Measurements from ENCODE around the gene OR51V1. TPM values are rescaled to one million over a fixed set of nuclear protein-coding genes. Genes with fewer than 3 reads are reported as not detected.
"Not testable (repeated sequence)": the region's sequence is repeated elsewhere in the genome, so short reads cannot be mapped to it uniquely, and the experiment has no call there.

The OR51V1 gene
- total RNA-seq, 6 experiments from 2014 or later = not detected

DNA sequence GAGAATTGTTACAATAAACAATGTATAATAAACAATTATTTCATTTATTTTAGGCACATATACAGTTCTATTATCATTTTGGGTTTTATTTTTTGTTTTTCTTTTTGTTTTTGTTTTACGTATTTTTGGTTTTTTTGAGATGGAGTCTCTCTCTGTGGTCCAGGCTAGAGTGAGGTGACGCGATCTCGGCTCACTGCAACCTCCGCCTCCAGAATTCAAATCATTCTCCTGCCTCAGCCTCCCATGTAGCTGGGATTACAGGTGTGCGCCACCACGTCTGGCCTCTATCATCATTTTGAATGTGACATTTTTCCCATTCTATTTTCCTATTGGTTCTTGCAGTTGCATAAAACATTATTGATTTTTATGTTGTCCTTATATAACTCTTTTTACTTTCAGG is 25.5 kb downstream of the OR51V1 start:
- intact Hi-C loops (cut with DNase I) = no loop called here
- no peak for DNase-seq
- H3K27ac ChIP-seq = no peak overlapping the region

DNA sequence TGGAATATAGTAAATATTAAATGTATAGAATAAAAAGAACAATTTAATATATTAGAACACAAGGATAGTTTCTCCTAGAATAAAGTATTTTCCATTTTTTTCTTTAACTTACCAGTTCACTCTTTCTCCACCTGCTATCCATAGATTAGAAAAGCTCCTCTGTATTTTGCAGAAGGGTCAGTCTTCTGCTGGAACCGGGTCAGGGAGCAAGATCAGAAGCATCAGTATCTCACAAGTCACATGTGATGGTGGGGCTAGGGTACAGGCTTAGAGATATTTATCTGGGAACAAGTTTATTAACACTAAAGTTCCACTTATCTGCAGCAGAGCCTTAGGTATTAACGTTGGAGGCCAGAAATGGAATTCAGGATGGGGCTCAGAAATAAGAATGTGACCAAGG is 28.6 kb downstream of the OR51V1 start:
- Histone ChIP-seq H3K9me3 (peaks cover 0 to 2% (median 0%) of the 10 kb centered on the region in 4 donors), H3K4me1 (no peaks in the 10 kb centered on the region), H3K27me3 (no peaks in the 10 kb centered on the region), H3K4me3 (no peak overlapping the region), H3K27ac (no peak overlapping the region), H3K36me3 (no peaks in the 10 kb centered on the region)
- no peak for ATAC-seq
- DNase-seq = no peak
- intact Hi-C loops (cut with DNase I) = no loop called here
- WGBS (ENCODE audit: insufficient coverage, low coverage, low lambda C conversion rate, missing lambda C conversion rate) = 37% methylated on average over 2 of the region's 2 CpGs
- TF ChIP-seq, protein P1, sequence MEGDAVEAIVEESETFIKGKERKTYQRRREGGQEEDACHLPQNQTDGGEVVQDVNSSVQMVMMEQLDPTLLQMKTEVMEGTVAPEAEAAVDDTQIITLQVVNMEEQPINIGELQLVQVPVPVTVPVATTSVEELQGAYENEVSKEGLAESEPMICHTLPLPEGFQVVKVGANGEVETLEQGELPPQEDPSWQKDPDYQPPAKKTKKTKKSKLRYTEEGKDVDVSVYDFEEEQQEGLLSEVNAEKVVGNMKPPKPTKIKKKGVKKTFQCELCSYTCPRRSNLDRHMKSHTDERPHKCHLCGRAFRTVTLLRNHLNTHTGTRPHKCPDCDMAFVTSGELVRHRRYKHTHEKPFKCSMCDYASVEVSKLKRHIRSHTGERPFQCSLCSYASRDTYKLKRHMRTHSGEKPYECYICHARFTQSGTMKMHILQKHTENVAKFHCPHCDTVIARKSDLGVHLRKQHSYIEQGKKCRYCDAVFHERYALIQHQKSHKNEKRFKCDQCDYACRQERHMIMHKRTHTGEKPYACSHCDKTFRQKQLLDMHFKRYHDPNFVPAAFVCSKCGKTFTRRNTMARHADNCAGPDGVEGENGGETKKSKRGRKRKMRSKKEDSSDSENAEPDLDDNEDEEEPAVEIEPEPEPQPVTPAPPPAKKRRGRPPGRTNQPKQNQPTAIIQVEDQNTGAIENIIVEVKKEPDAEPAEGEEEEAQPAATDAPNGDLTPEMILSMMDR (IDR thresholded peaks at IDR 0.05) = no peak
- no peak for TF ChIP-seq POLR2A (IDR thresholded peaks at IDR 0.05)

More for the DNA sequence above, 25.5 kb downstream of the OR51V1 start:
- no peaks in the 10 kb centered on the region for H3K4me1 ChIP-seq
- ATAC-seq = no peak
- no peaks in the 10 kb centered on the region for H3K27me3 ChIP-seq
- H3K9me3 ChIP-seq = peaks cover 0 to 2% (median 0%) of the 10 kb centered on the region in 4 donors
- H3K36me3 ChIP-seq = no peaks in the 10 kb centered on the region
- no peak overlapping the region for H3K4me3 ChIP-seq
- WGBS (ENCODE audit: insufficient coverage, low coverage, low lambda C conversion rate, missing lambda C conversion rate) = 75% methylated on average over 7 of the region's 7 CpGs
- TF ChIP-seq POLR2A (IDR thresholded peaks at IDR 0.05) = no peak

DNA sequence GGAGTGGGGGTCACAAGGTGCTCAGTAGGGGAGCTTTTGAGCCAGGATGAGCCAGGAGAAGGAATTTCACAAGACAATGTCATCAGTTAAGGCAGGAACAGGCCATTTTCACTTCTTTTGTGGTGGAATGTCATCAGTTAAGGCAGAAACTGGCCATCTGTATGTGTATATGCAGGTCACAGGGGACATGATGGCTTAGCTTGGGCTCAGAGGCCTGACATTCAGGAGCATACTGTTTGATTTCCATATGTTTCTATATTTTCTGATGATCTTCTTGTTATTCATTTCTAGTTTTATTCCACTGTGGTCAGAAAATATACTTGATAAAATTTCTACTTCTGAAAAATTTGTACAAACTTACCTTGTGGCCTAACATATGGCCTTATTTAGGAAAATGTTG is 34.6 kb downstream of the OR51V1 start:
- H3K27ac ChIP-seq; H3K4me3 ChIP-seq; intact Hi-C loops (cut with DNase I); ATAC-seq; H3K4me1 ChIP-seq; DNase-seq; H3K36me3 ChIP-seq; H3K9me3 ChIP-seq; H3K27me3 ChIP-seq: not testable (repeated sequence)

GRCh38 chr11:5164807-5165206 is 35.7 kb downstream of the OR51V1 start:
- H3K36me3 ChIP-seq; H3K4me3 ChIP-seq; H3K9me3 ChIP-seq; intact Hi-C loops (cut with DNase I); H3K27me3 ChIP-seq; DNase-seq; ATAC-seq; H3K4me1 ChIP-seq; H3K27ac ChIP-seq: not testable (repeated sequence)
- 53% methylated on average over 5 of the region's 6 CpGs for WGBS (ENCODE audit: insufficient coverage, low coverage, low lambda C conversion rate, missing lambda C conversion rate)

DNA sequence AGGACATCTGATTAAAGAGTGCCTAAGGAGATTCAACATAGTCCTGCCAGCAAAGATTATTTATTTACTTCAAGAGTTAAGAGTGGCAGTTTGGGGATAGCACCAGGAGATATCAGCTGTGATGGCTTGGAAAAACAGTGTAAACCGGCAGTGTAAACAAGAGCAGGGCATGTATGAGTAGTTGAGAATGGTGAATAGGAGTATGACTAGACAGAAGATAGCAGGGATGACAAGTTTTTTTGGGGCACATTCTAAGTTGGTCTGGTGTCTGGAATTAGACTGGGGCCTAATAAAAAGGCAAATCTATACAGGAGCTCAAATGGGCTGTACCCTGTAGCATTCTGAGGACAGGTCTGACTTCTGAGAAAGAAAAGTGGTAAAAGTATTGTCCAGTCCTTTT is 39.4 kb downstream of the OR51V1 start:
- H3K27ac ChIP-seq; H3K4me3 ChIP-seq; intact Hi-C loops (cut with DNase I); H3K27me3 ChIP-seq; H3K36me3 ChIP-seq; H3K9me3 ChIP-seq; ATAC-seq; DNase-seq; H3K4me1 ChIP-seq: not testable (repeated sequence)
- WGBS (ENCODE audit: insufficient coverage, low coverage, low lambda C conversion rate, missing lambda C conversion rate) = 57% methylated on average over 1 of the region's 1 CpG

DNA sequence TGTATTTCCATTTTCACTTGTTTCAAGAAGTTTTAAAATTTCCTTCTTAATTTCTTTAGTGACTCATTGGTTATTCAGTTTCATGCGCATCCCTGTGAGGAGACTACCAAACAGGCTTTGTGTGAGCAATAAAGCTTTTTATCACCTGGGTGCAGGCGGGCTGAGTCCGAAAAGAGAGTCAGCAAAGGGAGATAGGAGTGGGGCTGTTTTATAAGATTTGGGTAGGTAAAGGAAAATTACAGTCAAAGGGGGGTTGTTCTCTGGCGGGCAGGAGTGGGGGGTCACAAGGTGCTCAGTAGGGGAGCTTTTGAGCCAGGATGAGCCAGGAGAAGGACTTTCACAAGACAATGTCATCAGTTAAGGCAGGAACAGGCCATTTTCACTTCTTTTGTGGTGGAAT is 40.3 kb downstream of the OR51V1 start:
- ATAC-seq; H3K27ac ChIP-seq; H3K36me3 ChIP-seq; H3K27me3 ChIP-seq; H3K4me1 ChIP-seq; DNase-seq; H3K9me3 ChIP-seq; H3K4me3 ChIP-seq; intact Hi-C loops (cut with DNase I): not testable (repeated sequence)
- WGBS (ENCODE audit: insufficient coverage, low coverage, low lambda C conversion rate, missing lambda C conversion rate) = 94% methylated on average over 4 of the region's 4 CpGs

GRCh38 chr11:5159806-5160205 is 40.7 kb downstream of the OR51V1 start:
- ATAC-seq = no peak
- intact Hi-C loops (cut with DNase I) = no loop called here

More at GRCh38 chr11:5159806-5160205, 40.7 kb downstream of the OR51V1 start:
- H3K27me3 ChIP-seq = no peaks in the 10 kb centered on the region
- H3K9me3 ChIP-seq = no peaks in the 10 kb centered on the region
- no peak overlapping the region for H3K4me3 ChIP-seq
- DNase-seq = no peak
- TF ChIP-seq, protein P1 (IDR thresholded peaks at IDR 0.05) = no peak
- TF ChIP-seq POLR2A (IDR thresholded peaks at IDR 0.05) = no peak
- H3K27ac ChIP-seq = no peak overlapping the region
- H3K4me1 ChIP-seq = no peaks in the 10 kb centered on the region
- no peaks in the 10 kb centered on the region for H3K36me3 ChIP-seq
